ENCODE measurements around the gene ZNF805. TPM values are rescaled to one million over a fixed set of nuclear protein-coding genes. Genes with fewer than 3 reads are reported as not detected.

The ZNF805 gene
- total and polyA plus RNA-seq, 2 of the 13 experiments (the other 11 are each of a cell fraction or from before 2014, with no cell fraction given), result 5.1 to 12.8 TPM

- in situ Hi-C loops (cut with HindIII; ENCODE audit: extremely low pct_ligation_motif_present, low pct_unique_long_range_greater_than_20kb), result no loop called here
- no peaks in the 10 kb centered on the region; a peak in 1 of 5 replicates for H3K27me3 ChIP-seq (ENCODE audit: control insufficient read depth in 1 of 2, insufficient read depth in 2 of 2, low read length in 2 of 2)
- intact Hi-C loops (cut with micrococcal nuclease; ENCODE audit: unreplicated experiment), result no loop called here
- H3K79me2 ChIP-seq (ENCODE audit: insufficient read depth, low read length), result peaks cover 29% of the 10 kb centered on the region
- BruUV-seq (replicated peaks), result no TSS peak
- peaks cover 9 to 34% of the 10 kb centered on the region in 2 experiments for H3K36me3 ChIP-seq (replicated peaks in 1 of 2; ENCODE audit: control insufficient read depth in 1 of 2, insufficient read depth in 2 of 2, low read length in 2 of 2)
- no peak overlapping the region for H3K4me3 ChIP-seq (replicated peaks in 1 of 3; ENCODE audit: insufficient read depth in 1 of 3, low read depth in 2 of 3, low read length in 3 of 3)
- WGBS (ENCODE audit: low lambda C conversion rate), result 94% methylated on average over 5 of the region's 5 CpGs
- DNase-seq (ENCODE audit: low spot score) (no peak), FAIRE-seq (no peak), ATAC-seq (no peak)
- H3K9ac ChIP-seq (ENCODE audit: insufficient read depth, low read depth, low read length), result no peak overlapping the region
- ChIA-PET CTCF (ENCODE audit: low intra/inter-chr PET ratio, low total read pairs) (no interaction called here), POLR2A (no interaction called here)
- no peak overlapping the region for H2AFZ ChIP-seq (ENCODE audit: low read length)
- H3K27ac ChIP-seq (ENCODE audit: extremely low read length, insufficient read depth, low read length), result peak overlapping the region; percentile 26
- TF ChIP-seq NR2C2 (CRISPR knock-in tag; IDR thresholded peaks at IDR 0.05; ENCODE audit: borderline replicate concordance) (no peak), MED13 (CRISPR knock-in tag; IDR thresholded peaks at IDR 0.05) (no peak), TOPORS (CRISPR knock-in tag; IDR thresholded peaks at IDR 0.05) (no peak), SP5 (CRISPR knock-in tag; IDR thresholded peaks at IDR 0.05; ENCODE audit: borderline replicate concordance, low read depth) (no peak), CTCF (CRISPR knock-in tag; IDR thresholded peaks at IDR 0.05) (no peak), IRX3 (CRISPR knock-in tag; IDR thresholded peaks at IDR 0.05; ENCODE audit: borderline replicate concordance, low read depth) (no peak), PHF5A (CRISPR knock-in tag; IDR thresholded peaks at IDR 0.05; ENCODE audit: low read depth, unreplicated experiment) (no peak), PLSCR1 (CRISPR knock-in tag; IDR thresholded peaks at IDR 0.05; ENCODE audit: borderline replicate concordance) (no peak), BRCA1 (CRISPR knock-in tag; IDR thresholded peaks at IDR 0.05) (no peak), ZNF639 (CRISPR knock-in tag; conservative IDR thresholded peaks at IDR 0.05) (no peak)
- no peak overlapping the region for H3K4me2 ChIP-seq (ENCODE audit: low read depth, low read length)
- no peaks in the 10 kb centered on the region for H4K20me1 ChIP-seq (ENCODE audit: insufficient read depth, low read length)
- no peaks in the 10 kb centered on the region for H3K9me3 ChIP-seq (ENCODE audit: low read length)
- H3K4me1 ChIP-seq (ENCODE audit: insufficient read depth, low read length), result peaks cover 46% of the 10 kb centered on the region
Measured at GRCh38 chr19:57245066-57245465, 4.6 kb downstream of the ZNF805 start.

Measured in HepG2 (cell line).